Measurements from ENCODE around the gene CD6. TPM values are rescaled to one million over a fixed set of nuclear protein-coding genes. Genes with fewer than 3 reads are reported as not detected.

The CD6 gene
- total RNA-seq, 1 experiment from 2014 or later = 0.23 TPM

GRCh38 chr11:61068581-61068980, 97.1 kb downstream of the CD6 start:
- TF ChIP-seq CTCF (IDR thresholded peaks at IDR 0.05; ENCODE audit: insufficient read depth in 1 of 2, low read depth in 1 of 2, low read length in 1 of 2, severe bottlenecking in 1 of 2, unreplicated experiment in 1 of 2) = no peak
- no peaks in the 10 kb centered on the region for H3K4me1 ChIP-seq
- H3K36me3 Mint-ChIP-seq (ENCODE audit: insufficient read depth, unreplicated experiment) = no peaks in the 10 kb centered on the region
- ChIA-PET CTCF (no interaction called here), POLR2A (no interaction called here)
- BruUV-seq (replicated peaks) = no TSS peak
- H3K36me3 ChIP-seq (ENCODE audit: control insufficient read depth, insufficient read depth, low read length) = no peaks in the 10 kb centered on the region
- H3K27me3 ChIP-seq (replicated peaks; ENCODE audit: control insufficient read depth, insufficient read depth, low read length) = no peaks in the 10 kb centered on the region
- no peak overlapping the region for H3K27ac Mint-ChIP-seq (ENCODE audit: unreplicated experiment)
- DNase-seq = no peak
- no peaks in the 10 kb centered on the region for H3K27me3 Mint-ChIP-seq (ENCODE audit: insufficient read depth, unreplicated experiment)
- intact Hi-C loops (cut with micrococcal nuclease; ENCODE audit: unreplicated experiment) = no loop called here
- no peaks in the 10 kb centered on the region for H3K4me1 Mint-ChIP-seq (ENCODE audit: low read depth, unreplicated experiment)
- no peaks in the 10 kb centered on the region for H3K9me3 ChIP-seq
- no peak overlapping the region for H3K4me3 ChIP-seq (ENCODE audit: low read depth, low read length)
- H3K4me3 Mint-ChIP-seq (ENCODE audit: unreplicated experiment) = no peak overlapping the region
- no peaks in the 10 kb centered on the region for H3K9me3 Mint-ChIP-seq (ENCODE audit: unreplicated experiment)

- POLR2A ChIA-PET = no interaction called here
Observed at GRCh38 chr11:61069427-61069826, 97.9 kb downstream of the CD6 start.

More at GRCh38 chr11:61069427-61069826, 97.9 kb downstream of the CD6 start:
- Mint-ChIP-seq H3K4me1 (ENCODE audit: low read depth, unreplicated experiment) (no peaks in the 10 kb centered on the region), H3K27ac (ENCODE audit: unreplicated experiment) (no peak overlapping the region), H3K9me3 (ENCODE audit: unreplicated experiment) (no peaks in the 10 kb centered on the region), H3K27me3 (ENCODE audit: insufficient read depth, unreplicated experiment) (no peaks in the 10 kb centered on the region), H3K36me3 (ENCODE audit: insufficient read depth, unreplicated experiment) (no peaks in the 10 kb centered on the region), H3K4me3 (ENCODE audit: unreplicated experiment) (no peak overlapping the region)
- no TSS peak for BruUV-seq (replicated peaks)
- Histone ChIP-seq H3K27me3 (replicated peaks; ENCODE audit: control insufficient read depth, insufficient read depth, low read length) (no peaks in the 10 kb centered on the region), H3K36me3 (ENCODE audit: control insufficient read depth, insufficient read depth, low read length) (no peaks in the 10 kb centered on the region), H3K4me3 (ENCODE audit: low read depth, low read length) (no peak overlapping the region), H3K9me3 (no peaks in the 10 kb centered on the region), H3K4me1 (no peaks in the 10 kb centered on the region)
- DNase-seq = peak in 1 of 2 experiments; percentile 9
- no peak for TF ChIP-seq CTCF (IDR thresholded peaks at IDR 0.05; ENCODE audit: insufficient read depth in 1 of 2, low read depth in 1 of 2, low read length in 1 of 2, severe bottlenecking in 1 of 2, unreplicated experiment in 1 of 2)
- CTCF ChIA-PET = no interaction called here
- intact Hi-C loops (cut with micrococcal nuclease; ENCODE audit: unreplicated experiment) = no loop called here

Other genes with a start within 250 kb of the CD6 start
- not detected in 2 replicates for gene MS4A18, start 247.0 kb upstream of the CD6 start, total RNA-seq (2022)
- not detected in 2 replicates for gene MS4A15, start 214.8 kb upstream of the CD6 start, total RNA-seq (2022)
- 0.14 TPM in 1 of 2 replicates, not detected in the other for gene MS4A10, start 186.3 kb upstream of the CD6 start, total RNA-seq (2022)
- gene CCDC86, start 129.6 kb upstream of the CD6 start, total RNA-seq (2022) = 55.9 and 63.8 TPM in 2 replicates
- gene PTGDR2, start 115.7 kb upstream of the CD6 start, total RNA-seq (2022) = 0.09 and 0.19 TPM in 2 replicates
- gene ZP1, start 104.1 kb upstream of the CD6 start, total RNA-seq (2022) = not detected in 2 replicates
- 180 and 183 TPM in 2 replicates for gene PRPF19, start 65.1 kb upstream of the CD6 start, total RNA-seq (2022)
- 82.3 and 91.9 TPM in 2 replicates for gene TMEM109, start 57.5 kb upstream of the CD6 start, total RNA-seq (2022)
- gene TMEM132A, start 47.2 kb upstream of the CD6 start, total RNA-seq (2022) = 86.6 and 97.3 TPM in 2 replicates
- 0.43 and 0.84 TPM in 2 replicates for gene SLC15A3, start 19.5 kb upstream of the CD6 start, total RNA-seq (2022)
- not detected in 2 replicates for gene CD5, start 130.8 kb downstream of the CD6 start, total RNA-seq (2022)
- 36.0 and 36.3 TPM in 2 replicates for gene VPS37C, start 189.7 kb downstream of the CD6 start, total RNA-seq (2022)
- gene PGA3, start 231.8 kb downstream of the CD6 start, total RNA-seq (2022) = not detected in 2 replicates